PC-3 (cell line): ENCODE data around the gene SERPINE1.

ENCODE experiments used
- EZH2phosphoT487 ChIP-seq: fragments of 300-600 bp; sonication (generic); IDR thresholded peaks from 2 replicates; pipeline ENCODE4 v1.6.1; 2018; ENCODE audit warnings: mild to moderate bottlenecking, antibody characterized with exemption, low read length, borderline replicate concordance
- TF ChIP-seq, protein P1 (sequence below): fragments of 300-600 bp; sonication (generic); conservative IDR thresholded peaks from 2 replicates; pipeline ENCODE4 v1.5.1; 2017; ENCODE audit warnings: antibody characterized with exemption, low read depth, mild to moderate bottlenecking, low read length

DNA sequence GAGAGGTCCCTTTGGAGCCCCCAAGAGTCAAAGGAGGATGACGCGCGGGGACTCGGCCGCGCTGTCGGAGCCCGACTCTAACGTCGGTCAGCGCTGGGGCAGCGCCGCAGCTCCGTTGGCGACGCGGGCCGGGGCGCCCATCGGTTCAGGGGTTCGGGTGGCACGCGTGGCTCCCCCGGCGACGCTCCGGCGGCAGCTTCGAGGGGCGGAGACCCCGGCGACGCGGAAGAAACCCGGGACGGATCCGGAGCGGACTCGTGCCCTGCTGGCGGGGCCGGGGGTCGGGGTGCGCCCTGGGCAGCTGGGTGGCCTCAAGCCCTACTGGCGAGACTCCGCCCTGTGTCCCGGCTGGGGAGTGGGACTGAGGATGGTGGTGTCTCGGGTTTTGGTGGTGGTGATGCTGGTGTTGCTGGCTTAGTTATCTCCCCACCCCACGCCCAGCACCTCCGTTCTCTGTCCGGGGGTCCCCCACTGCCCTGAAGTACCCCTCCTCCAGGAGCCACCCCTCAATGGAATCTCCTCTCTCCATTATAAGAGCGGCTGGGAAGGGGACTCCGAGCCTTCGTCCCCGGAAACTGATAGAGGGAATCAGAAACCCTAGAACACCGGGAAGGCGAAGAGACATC is 53.3 kb downstream of the SERPINE1 start, which contains the start of gene NAT16:
- TF ChIP-seq, protein P1, sequence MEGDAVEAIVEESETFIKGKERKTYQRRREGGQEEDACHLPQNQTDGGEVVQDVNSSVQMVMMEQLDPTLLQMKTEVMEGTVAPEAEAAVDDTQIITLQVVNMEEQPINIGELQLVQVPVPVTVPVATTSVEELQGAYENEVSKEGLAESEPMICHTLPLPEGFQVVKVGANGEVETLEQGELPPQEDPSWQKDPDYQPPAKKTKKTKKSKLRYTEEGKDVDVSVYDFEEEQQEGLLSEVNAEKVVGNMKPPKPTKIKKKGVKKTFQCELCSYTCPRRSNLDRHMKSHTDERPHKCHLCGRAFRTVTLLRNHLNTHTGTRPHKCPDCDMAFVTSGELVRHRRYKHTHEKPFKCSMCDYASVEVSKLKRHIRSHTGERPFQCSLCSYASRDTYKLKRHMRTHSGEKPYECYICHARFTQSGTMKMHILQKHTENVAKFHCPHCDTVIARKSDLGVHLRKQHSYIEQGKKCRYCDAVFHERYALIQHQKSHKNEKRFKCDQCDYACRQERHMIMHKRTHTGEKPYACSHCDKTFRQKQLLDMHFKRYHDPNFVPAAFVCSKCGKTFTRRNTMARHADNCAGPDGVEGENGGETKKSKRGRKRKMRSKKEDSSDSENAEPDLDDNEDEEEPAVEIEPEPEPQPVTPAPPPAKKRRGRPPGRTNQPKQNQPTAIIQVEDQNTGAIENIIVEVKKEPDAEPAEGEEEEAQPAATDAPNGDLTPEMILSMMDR: no peak
- TF ChIP-seq EZH2phosphoT487: no peak
